Adipose tissue (tissue), 3 donors: ENCODE measurements around the gene MESD. TPM values are rescaled to one million over a fixed set of nuclear protein-coding genes. Genes with fewer than 3 reads are reported as not detected.

Experiments
- H3K27ac ChIP-seq: one replicate; pipeline ENCODE4 v1.5.1; 2013; ENCODE audit warnings: low read depth, low read length
- WGBS, 3 donors: extraction: QIAGEN DNeasy Blood & Tissue Kit; methylation state at CpG; one replicate each; pipeline ENCODE4 v1.1.7; 2013; 5-methylcytosine and 5-hydroxymethylcytosine counted together
- polyA plus RNA-seq, 3 donors: library from polyadenylated mRNA; stranded (reverse); fragments of 200-250 nt; gene quantifications; one replicate each; pipeline ENCODE4 v1.2.3, GENCODE V29; 2013
- donor health status: healthy with polysubstance abuse.
- donor health status: Bipolar disorder and iron deficiency.
- donor health status: healthy.

MESD gene
- polyA plus RNA-seq, 3 donors = 10.7 to 14.1 (median 12.7) TPM

DNA sequence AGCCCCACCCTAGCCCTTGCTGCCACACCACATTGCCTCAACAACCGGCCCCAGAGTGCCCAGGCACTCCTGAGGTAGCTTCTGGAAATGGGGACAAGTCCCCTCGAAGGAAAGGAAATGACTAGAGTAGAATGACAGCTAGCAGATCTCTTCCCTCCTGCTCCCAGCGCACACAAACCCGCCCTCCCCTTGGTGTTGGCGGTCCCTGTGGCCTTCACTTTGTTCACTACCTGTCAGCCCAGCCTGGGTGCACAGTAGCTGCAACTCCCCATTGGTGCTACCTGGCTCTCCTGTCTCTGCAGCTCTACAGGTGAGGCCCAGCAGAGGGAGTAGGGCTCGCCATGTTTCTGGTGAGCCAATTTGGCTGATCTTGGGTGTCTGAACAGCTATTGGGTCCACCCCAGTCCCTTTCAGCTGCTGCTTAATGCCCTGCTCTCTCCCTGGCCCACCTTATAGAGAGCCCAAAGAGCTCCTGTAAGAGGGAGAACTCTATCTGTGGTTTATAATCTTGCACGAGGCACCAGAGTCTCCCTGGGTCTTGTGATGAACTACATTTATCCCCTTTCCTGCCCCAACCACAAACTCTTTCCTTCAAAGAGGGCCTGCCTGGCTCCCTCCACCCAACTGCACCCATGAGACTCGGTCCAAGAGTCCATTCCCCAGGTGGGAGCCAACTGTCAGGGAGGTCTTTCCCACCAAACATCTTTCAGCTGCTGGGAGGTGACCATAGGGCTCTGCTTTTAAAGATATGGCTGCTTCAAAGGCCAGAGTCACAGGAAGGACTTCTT lies 39.1 kb downstream of the MESD start:
- WGBS, 3 donors = 90 to 94% (median 90%) methylated on average over 8 of the region's 8 CpGs
- no peak overlapping the region for H3K27ac ChIP-seq

DNA sequence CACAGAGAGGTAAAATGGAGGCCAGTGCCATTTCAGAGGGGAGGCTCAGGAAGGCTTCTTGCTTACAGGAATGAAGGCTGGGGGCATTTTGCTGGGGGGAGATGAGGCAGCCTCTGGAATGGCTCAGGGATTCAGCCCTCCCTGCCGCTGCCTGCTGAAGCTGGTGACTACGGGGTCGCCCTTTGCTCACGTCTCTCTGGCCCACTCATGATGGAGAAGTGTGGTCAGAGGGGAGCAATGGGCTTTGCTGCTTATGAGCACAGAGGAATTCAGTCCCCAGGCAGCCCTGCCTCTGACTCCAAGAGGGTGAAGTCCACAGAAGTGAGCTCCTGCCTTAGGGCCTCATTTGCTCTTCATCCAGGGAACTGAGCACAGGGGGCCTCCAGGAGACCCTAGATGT lies 39.9 kb downstream of the MESD start:
- no peak overlapping the region for H3K27ac ChIP-seq
- WGBS, 3 donors = 95 to 98% (median 97%) methylated on average over 4 of the region's 4 CpGs

DNA sequence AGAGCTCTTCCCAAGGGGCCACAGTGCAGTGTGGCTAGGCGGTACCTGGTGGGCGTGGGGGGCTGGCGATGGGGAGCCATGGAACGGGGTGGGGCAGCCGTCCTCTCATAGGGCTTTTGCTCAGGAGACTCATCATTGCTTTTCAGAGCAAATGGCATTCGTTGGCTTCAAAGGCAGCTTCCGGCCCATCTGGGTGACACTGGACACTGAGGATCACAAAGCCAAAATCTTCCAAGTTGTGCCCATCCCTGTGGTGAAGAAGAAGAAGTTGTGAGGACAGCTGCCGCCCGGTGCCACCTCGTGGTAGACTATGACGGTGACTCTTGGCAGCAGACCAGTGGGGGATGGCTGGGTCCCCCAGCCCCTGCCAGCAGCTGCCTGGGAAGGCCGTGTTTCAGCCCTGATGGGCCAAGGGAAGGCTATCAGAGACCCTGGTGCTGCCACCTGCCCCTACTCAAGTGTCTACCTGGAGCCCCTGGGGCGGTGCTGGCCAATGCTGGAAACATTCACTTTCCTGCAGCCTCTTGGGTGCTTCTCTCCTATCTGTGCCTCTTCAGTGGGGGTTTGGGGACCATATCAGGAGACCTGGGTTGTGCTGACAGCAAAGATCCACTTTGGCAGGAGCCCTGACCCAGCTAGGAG lies 40.8 kb downstream of the MESD start:
- WGBS, 3 donors = 95 to 96% (median 95%) methylated on average over 13 of the region's 13 CpGs
- H3K27ac ChIP-seq = no peak overlapping the region

DNA sequence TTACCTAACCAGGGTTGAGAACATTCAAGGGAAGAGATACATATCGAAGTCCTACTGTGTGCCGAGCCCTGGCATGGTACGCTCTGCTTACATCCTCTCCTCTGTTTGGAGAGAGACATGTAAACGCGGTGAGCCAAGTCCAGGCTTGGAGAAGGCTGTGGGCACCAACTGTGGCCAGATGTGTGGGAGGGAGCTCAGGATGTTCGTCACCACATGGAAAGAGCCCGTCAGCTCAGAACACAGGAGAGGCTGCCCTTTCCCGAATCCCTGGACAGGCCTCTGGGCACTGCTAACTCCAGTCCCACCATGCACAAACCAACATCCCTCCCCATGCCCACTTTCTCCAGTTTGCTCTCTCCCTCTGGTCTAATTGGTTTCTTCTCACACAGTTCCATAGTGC lies 43.0 kb downstream of the MESD start:
- 93 to 96% (median 94%) methylated on average over 8 of the region's 8 CpGs for WGBS, 3 donors
- H3K27ac ChIP-seq = no peak overlapping the region

DNA sequence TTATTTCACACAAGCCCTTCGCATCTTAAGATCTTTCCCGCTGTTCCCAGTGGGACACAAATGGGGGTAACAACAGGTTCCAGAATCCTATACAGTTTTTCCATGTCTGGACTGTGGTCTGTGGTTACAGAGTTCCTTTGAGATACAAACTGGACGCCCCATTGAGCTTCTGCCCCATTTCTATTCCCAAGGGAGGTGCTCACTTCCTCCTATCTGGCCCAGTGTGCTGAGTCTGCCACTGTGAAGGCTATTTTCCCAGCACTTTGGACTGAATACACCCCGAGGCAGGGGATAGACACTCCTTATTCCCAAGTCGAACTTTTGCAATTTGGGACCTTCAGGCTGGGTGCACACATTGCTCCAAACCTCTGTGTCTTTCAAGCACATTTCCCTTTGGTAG lies 44.0 kb downstream of the MESD start:
- H3K27ac ChIP-seq = no peak overlapping the region
- WGBS, 3 donors = 82 to 94% (median 89%) methylated on average over 5 of the region's 5 CpGs

DNA sequence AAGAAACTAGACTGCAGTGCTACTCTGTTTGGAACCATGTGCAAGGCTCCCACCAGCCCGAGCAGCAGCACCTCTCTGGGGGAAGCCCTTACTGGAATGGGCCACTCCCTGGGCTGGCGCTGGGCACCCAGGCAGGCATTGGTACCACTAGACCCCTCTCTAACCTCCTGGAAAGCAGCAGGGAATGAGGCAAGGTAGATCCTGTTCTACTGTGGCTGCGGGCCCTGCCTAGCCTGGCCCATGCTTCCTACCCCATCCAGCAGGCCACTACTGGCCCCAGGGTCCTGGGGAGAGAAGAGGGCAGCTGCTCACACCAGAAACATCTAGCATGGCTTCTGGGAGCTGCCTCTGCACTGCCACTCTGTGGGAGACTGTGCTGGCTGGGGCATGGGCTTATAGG lies 44.8 kb downstream of the MESD start:
- WGBS, 3 donors = 93 to 97% (median 93%) methylated on average over 3 of the region's 3 CpGs

DNA sequence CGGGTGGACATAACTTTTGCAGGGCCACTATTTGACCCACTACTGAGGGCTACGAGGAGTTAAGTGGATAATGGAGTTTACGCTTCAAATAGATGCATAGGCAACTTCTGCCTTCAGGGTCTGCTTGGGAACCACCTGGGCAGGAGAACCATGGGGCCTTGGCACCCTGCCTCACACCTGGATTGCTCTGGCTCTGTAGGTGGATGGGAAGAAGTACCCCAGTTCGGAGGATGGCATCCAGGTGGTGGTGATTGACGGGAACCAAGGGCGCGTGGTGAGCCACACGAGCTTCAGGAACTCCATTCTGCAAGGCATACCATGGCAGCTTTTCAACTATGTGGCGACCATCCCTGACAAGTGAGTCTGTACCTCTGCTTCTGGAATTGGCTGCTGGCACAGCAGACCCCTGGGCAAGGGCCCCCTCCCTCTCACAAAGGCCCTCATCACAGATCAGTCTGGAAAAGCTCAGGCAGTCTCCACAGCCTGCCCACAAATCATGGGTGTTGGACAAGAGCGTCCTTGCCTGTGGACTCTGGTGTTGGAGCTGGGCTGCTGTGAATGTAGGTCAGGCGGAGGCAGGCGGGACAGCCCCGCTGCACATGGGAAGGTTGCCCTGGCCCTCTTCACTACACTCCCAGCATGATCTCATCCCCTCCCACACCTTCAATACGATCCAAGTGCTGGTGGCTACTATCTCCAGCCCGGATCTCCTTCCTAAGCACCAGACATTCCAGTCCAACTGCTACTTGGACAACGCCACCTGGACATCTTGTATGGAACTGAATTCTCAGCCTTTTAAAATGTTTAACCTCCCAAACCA lies 46.7 kb downstream of the MESD start:
- H3K27ac ChIP-seq = no peak overlapping the region
- 78 to 84% (median 81%) methylated on average over 16 of the region's 16 CpGs for WGBS, 3 donors

More for the DNA sequence above, 44.8 kb downstream of the MESD start:
- H3K27ac ChIP-seq = no peak overlapping the region

DNA sequence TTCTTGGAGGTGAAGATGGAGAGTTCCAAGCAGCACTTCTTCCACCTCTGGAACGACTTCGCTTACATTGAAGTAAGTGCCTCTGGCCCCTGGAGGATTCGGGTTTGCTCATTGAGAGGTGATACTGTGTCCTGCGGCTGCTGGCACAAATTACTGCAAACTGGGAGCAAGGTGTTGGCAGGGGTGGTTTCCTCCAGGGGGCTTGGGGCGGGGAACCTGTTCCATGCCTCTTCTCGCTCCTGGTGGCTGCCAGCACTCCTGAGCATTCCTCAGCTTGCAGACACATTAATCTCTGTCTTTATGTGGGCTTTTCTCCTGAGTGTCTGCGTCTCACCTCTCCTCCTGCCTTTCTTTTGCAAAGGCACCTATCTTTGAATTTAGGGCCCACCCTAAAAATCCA lies 47.4 kb downstream of the MESD start:
- no peak overlapping the region for H3K27ac ChIP-seq
- 82 to 84% (median 83%) methylated on average over 7 of the region's 7 CpGs for WGBS, 3 donors

DNA sequence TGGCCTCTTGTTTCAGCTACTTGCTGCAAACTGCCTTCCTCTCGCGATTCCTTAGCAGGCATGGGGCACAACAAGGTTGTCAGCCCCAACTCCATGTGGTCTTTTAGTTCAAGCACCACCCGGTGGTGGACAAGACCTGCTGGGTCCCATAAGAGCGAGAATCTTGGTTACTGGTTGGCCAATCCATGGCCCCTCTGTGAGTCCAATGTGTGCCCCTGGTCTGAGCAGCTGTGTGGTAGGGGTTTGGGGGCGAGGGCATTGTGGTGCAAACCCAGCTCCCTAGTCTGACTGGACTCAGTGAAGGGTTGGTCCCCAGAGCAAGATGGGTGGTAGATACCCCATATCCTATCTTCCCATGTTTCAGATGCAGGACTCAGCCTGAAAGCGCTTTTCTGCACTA lies 48.8 kb downstream of the MESD start:
- no peak overlapping the region for H3K27ac ChIP-seq

DNA sequence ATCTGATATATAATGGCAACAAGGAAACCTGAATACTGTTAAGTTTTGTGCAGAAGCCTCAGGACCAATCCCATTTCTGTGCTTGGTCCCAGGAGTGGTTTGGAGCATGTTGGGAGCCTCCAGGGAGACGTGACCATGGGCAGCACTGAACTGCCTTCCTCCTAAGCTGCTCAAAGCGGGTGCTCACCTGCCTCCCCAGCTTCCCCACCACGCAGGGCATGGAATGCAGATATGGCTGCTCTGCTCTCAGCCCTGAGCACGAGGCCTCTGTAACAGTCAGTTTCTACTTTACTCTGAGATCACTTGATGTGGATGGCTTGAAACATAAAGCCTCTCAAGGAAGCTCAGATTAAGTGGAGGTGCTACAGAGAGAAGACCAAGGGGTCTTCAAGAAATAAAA lies 49.3 kb downstream of the MESD start:
- 92 to 96% (median 95%) methylated on average over 4 of the region's 4 CpGs for WGBS, 3 donors
- no peak overlapping the region for H3K27ac ChIP-seq

More for the DNA sequence above, 48.8 kb downstream of the MESD start:
- 96 to 97% (median 96%) methylated on average over 6 of the region's 6 CpGs for WGBS, 3 donors

DNA sequence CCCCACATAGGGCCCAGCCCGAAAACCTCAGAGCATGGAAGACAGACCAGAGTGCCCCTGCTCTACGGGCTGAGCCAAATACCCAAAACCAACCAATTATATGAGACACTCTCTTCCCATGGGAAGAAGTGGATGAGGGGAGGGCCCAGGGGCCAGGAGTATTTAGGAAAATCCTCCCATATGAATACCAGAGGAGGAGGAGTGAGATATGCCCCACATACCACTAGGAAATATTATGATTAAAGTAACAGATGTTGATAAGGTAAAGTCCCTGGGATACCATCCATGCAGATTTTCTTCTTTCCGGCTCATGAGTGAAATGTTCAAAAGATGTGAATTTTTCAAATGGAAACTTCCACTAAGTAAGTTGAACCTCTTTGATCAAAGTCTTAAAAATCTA lies 50.4 kb downstream of the MESD start:
- 96 to 100% (median 98%) methylated on average over 3 of the region's 3 CpGs for WGBS, 3 donors
- H3K27ac ChIP-seq = no peak overlapping the region

DNA sequence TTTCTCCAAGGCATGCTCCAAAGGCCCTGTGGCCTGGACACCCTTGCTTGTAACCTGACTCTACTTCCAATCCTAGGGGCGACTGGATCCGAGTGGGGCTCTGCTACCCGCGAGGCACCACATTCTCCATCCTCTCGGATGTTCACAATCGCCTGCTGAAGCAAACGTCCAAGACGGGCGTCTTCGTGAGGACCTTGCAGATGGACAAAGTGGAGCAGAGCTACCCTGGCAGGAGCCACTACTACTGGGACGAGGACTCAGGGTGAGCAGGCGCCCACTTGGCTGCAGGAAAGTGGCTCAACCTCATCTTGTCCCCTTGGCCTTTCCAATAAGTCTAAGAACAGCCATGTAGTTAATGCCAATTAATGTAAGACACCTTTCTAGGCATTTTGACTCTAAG lies 51.9 kb downstream of the MESD start:
- H3K27ac ChIP-seq = no peak overlapping the region
- WGBS, 3 donors = 96 to 98% (median 98%) methylated on average over 12 of the region's 12 CpGs

DNA sequence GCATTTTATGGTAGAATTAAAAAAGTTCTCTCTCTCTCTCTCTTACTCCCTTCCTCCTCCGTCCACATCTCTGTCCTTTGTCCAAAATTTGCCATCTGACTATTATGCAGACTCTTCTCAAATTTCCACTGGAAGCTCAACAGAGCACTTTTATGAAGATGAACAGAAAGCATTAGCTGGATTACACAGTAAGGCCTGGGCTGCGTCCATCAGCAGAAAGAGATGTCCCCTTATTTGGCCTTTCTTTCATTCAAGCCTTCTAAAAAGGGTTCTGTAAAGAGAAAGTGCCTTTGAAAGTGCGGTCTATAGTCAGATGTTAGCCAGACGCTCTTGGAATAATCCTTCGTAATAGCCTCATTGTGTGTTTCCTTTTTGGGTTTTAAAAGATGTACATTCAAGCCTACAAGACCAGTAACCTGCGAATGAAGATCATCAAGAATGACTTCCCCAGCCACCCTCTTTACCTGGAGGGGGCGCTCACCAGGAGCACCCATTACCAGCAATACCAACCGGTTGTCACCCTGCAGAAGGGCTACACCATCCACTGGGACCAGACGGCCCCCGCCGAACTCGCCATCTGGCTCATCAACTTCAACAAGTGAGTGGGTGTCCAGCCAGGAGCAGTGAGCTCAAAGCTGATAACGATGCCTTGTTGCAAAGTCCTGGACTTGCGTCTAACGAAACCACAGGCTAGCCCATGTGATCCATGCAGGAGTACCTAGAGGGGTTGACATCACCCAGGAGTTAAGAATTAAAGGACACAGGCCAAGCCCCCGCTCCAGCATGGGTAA lies 53.1 kb downstream of the MESD start:
- WGBS, 3 donors = 92 to 95% (median 94%) methylated on average over 16 of the region's 16 CpGs
- H3K27ac ChIP-seq = no peak overlapping the region

DNA sequence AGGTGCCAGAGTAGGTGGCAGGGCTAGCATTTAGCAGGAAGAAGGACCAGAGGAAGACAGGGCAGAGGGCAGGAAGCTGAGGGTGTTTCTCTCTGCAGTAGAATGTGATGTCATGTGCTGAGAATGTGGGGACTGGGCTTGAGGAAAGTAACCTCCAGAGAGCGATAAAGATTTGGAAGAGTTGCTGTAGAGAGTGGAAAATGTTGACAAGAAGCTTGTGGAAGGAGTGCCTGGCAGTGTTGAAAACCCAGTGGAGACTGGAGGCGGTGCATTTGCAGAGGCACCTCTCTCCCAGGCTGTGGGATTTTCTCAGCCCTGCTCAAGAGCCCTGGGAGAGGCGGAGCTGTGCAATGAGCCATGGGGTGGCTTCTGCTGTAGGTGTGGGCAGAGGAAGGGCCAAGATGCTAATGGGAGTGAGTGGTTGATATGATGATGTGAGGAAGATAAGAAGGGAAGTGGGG lies 54.8 kb downstream of the MESD start:
- 77 to 85% (median 78%) methylated on average over 3 of the region's 3 CpGs for WGBS, 3 donors
- no peak overlapping the region for H3K27ac ChIP-seq

DNA sequence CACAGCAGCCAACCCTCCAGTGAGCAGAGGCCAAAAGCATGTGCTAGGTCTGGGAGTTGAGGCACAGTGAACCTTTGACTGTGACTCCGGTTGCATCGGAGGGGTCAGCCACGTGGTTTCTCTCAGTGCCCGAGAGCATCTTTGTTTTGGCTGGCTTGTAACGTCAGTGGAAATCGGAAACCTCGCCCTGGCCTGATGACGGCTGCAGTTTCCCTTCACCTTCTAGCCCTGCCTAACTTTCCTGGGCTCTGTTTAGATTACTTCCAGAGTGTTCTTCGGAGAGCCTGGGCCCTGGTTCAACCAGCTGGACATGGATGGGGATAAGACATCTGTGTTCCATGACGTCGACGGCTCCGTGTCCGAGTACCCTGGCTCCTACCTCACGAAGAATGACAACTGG lies 56.6 kb downstream of the MESD start:
- 68 to 82% (median 72%) methylated on average over 15 of the region's 15 CpGs for WGBS, 3 donors
- no peak overlapping the region for H3K27ac ChIP-seq

DNA sequence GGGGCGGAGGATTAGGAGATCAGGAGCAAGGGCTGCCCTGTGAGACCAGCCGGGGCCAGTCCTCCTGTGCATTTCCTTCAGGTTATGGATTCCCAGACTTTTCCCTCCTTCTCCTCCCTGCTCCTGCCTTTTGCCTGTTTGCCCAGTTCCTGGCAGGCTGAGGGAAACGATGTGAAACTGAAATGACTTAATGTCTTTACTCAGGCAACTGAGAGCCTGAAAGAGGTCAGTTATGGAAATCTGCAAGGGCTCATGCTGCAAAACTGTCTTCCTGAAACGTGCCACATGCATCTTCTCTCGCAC lies 57.2 kb downstream of the MESD start:
- H3K27ac ChIP-seq = no peak overlapping the region
- 71 to 77% (median 75%) methylated on average over 5 of the region's 5 CpGs for WGBS, 3 donors

DNA sequence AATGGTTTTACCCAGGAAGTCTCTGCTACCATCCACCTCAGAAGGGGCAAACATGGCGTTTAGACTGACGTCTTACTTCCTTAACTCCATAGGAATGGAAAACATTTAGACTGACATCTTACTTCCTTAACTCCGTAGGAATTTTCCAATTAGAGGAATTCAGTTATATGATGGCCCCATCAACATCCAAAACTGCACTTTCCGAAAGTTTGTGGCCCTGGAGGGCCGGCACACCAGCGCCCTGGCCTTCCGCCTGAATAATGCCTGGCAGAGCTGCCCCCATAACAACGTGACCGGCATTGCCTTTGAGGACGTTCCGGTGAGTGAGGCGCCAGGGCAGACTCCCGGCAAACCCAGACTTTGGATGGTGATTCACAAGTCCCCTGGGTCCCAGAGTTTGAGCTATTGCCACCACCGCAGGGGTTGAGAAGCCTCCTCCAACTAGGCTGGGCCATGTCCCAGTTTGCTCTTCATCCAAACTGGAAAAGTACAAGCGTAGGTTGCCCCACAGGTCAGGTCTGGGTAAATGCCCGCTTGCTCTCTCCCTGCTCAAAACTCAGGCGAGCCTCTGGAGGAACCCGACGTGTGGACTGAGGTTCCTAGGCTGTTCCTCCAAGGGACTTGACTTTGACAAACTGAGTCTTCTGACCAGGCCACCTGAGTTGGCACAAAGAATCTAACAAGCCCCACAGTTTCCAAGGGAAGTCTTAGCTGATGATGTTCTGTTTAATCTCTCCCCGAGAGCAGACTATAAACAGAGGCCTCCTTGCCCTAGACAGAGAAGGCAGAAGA lies 57.7 kb downstream of the MESD start:
- 80 to 92% (median 87%) methylated on average over 20 of the region's 20 CpGs for whole genome bisulfite sequencing, 3 donors

DNA sequence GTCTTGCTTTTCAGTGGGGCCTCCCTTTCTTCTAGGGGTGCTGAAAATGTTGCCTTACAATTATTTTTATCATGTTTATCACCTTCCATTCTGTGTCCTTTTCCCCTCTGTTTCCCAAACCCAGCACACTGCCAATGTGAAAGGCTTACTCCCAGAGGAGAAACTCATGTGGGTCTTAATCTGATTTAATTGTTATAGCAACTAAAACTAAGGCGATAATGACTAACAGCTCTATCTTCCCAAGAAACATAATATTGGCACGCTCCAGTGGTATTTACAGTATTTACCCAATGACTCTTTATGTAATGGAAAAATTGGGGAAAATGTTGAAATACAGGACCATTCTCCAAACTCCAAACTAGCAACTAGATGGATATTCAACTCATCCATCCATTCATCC lies 58.4 kb downstream of the MESD start:
- no peak overlapping the region for H3K27ac ChIP-seq
- whole genome bisulfite sequencing, 3 donors = 84 to 92% (median 85%) methylated on average over 2 of the region's 2 CpGs

More for the DNA sequence above, 57.7 kb downstream of the MESD start:
- no peak overlapping the region for H3K27ac ChIP-seq
